Mucosa of gallbladder (tissue), 1 donor: ENCODE data around the gene NEK11. TPM values are rescaled to one million over a fixed set of nuclear protein-coding genes. Genes with fewer than 3 reads are reported as not detected.
"Not testable (repeated sequence)": the region's sequence is repeated elsewhere in the genome, so short reads cannot be mapped to it uniquely, and the experiment has no call there.

Experiments used
- DNase-seq: peaks from one replicate; pipeline ENCODE4 v3.0.0-alpha.2; 2020; ENCODE audit warnings: low spot score
- total RNA-seq: library from RNA; stranded (reverse); gene quantifications from one replicate; pipeline ENCODE4 v1.2.1, GENCODE V29; 2021
- donor health status: DM: no; HTN: no; CAD: no.

Gene NEK11
- total RNA-seq, 1 donor from 2014 or later = 10.9 TPM

DNA sequence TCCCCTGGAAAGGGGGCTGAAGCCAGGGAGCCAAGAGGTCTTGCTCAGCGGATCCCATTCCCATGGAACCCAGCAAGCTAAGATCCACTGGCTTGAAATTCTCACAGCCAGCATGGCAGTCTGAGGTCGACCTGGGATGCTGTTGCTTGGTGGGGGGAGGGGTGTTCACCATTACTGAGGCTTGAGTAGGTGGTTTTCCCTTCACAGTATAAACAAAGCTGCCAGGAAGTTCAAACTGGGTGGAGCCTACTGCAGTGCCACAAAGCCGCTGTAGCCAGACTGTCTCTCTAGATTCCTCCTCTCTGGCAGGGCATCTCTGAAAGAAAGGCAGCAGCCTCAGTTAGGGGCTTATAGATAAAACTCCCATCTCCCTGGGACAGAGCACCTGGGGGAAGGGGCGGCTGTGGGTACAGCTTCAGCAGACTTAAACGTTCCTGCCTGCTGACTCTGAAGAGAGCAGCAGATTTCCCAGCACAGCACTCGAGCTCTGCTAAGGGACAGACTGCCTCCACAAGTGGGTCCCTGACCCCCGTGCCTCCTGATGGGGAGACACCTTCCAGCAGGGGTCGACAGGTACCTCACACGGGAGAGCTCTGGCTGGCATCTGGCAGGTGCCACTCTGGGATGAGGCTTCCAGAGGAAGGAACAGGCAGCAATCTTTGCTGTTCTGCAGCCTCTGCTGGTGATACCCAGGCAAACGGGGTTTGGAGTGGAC is 15.8 kb downstream of the NEK11 start:
- DNase-seq = not testable (repeated sequence)

DNA sequence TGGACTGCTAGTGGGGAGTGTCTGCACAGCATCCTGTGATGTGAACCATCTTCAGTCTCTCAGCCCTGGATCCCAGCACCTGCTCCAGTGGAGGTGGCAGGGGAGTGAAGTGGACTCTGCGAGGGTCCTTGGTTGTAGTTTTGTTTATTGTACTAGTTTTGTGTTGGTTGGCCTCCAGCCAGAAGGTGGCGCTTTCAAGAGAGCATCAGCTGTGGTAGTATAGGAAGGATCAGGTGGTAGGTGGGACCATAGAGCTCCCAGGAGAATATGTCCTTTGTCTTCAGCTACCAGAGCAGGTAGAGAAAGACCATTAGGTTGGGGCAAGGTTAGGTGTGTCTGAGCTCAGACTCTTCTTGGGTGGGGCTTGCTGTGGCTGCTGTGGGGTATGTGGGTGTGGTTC is 20.9 kb downstream of the NEK11 start:
- DNase-seq = no peak

DNA sequence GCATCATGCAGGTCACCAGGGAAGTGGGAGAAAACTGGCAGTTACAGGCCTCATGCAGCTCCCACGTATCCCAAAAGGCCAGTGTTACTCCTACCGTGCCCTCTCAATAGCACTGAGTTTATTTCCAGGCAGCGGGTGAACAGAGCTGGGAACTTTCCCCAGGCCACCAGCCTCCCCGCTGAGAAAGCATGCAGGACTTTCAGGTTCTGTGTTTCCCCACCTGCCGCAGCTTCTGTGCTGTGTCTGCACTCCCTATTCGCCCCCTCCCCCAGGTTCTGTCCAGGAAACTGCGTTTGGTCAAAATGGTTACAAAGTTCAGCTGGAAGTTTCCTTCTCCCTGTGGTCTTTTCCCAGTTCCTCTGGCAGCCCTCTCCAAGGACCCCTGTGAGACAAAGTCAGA is 21.4 kb downstream of the NEK11 start:
- DNase-seq = no peak

DNA sequence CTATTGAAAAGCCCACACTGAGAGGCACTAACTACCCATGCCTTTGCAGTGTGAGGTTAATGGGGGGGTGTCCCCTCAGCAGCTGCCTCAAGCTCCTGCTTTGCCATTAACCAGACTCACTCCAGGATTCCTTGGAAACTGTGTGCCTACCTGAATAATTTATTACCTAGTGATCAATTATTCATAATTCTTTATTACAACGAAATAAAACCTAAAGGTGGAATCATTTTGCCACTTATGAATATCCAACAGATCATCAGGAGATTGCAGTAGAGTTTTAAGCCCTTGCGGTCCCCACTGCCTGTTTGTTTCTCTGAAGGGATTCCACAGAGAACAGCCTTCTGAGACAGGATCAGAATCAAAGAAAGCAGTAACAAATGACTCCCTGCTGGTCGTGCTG is 23.3 kb downstream of the NEK11 start:
- no peak for DNase-seq

DNA sequence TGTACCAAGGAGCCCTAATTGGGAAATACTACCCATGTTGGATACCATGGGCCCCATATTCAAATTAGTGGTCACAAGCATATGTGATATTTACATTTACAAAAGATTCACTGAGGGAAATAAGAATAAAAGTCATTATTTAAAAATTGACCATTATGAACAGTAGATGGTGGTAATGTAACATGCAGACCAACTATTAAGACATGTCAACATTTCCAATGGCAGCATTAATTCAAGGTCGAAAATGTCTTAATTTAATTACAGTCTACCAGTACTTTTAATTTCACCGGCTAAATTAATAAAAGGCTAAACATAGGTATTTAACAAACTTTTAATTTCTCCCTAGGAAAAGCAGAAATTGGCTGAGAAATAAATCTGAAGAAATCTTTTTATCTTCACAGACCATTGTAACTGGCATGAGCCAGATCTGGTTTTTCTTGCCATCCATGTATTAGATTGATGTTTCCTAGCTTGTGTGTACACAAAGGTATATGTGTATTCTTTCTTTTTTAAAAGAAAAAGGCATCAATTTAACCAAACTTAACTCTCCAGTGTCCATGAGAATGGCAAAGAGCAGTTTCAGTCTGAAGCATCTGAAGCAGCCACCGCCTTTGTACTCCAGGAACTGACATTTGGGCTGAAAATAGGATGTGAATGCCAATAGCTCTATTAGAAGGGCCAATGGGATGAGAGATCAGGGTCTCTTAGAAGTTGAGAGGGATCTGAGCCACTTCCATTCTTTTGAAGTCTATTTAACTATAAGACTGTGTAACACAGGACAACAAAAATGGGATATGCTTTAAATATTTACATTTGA is 26.6 kb downstream of the NEK11 start:
- DNase-seq = no peak

DNA sequence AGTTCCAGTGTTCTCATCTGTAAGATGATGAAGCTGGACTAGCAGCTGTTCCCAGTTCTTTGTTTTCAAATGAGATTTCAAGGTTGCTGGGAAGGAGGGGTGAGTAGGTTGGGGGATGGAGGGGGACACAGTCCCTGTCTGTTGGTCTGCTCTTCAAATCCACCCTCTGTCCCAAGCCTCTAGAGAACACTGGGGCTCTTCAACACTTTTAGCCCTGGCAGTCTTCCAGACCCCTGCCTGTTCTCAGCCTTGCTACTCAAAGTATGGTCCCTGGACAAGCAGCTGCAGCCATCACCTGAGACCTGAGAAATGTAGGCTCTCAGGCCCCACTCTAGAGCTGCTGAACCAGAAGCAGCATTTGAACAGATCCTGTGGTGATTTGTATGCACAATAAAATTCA is 41.3 kb downstream of the NEK11 start:
- no peak for DNase-seq

DNA sequence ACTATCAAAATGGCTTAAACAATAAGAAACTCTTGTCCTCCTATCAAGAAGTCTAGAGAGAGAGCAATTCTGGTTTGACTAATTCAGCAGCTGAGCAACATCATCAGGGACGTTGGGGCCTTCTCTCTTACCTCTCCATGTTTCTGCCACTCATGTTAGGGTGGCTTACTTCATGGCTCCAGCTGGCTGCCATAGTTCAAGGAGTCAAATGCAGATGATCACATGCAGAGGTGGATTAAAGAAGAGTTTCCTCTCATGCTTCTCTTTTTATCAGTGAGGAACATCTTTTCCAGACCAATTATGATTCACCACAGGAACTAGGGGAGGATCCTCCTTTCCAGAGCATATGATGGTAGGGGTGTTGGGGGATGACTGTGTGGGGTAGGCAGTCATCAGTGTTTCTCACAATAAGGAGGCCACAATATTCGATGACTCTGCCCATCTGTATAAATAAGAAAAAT is 45.5 kb downstream of the NEK11 start:
- DNase-seq = no peak

DNA sequence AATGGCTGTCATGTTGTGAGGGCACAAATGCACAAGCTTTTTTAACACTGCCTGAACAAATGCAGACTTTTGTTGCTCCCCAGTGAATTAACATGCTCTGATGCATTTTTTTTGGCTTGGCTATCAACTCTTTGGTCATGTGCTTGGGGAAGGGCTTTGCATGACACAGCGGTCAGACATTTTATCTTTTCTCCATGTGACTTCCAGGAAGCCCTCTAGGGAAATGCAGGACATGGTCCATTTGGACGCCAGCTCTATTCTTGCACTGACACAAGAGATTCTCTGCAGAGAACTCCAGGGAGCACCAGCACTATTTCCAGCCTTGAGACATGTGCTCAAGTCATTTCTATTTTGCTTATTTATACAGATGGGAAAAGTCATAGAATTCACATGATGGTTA is 46.2 kb downstream of the NEK11 start:
- DNase-seq = peak; percentile 14

DNA sequence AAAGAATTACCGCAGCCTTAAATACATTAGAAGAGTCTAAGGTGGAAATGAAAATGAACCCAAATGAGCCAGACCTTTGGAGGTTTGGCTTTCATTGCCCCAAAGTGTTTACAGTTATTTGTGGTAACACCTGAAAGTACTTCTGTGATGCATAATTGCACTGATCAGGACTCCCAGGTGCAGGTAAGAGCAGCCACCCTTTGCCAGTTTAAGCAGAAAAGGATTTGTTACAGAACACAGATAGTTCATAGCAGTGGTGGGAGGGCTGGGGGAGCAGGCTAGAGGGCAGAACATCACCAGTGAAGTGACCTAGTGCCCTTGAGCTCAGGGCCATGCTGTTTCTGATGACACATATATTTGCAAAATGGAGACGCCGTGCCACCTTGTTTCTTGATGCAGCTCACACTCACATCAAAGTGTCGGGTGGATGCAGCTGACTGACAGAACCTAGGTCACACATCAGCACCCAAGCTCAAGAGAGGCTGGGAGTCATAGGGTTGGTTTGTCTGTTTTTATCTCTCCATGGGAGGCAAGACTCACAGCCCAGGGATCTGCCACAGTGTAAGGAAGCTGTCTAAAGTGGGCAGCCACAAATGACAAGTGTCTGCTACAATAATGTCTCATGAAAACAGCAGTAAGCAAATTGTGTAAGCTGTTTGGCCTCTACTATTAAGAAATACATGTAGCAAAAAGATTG is 49.1 kb downstream of the NEK11 start:
- DNase-seq = no peak

DNA sequence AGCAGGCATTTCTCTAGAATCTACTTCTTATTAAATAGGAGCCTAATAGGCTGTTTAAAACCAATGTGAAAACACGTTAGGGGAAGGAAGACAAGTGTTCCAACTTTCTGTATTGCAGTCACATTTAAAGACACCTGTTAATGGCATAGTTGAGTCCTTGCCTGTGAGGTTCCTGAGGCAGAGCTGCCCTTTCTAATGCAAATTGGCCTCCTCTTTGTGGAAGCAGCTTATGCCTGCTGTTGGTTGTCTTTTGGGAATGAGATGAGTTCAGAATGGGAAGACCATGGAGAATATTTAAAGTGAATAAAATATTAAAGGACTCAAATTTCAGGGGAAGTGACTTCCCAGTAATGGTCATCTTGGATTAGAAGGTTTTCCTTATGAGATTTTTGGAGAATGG is 51.2 kb downstream of the NEK11 start:
- DNase-seq = no peak

DNA sequence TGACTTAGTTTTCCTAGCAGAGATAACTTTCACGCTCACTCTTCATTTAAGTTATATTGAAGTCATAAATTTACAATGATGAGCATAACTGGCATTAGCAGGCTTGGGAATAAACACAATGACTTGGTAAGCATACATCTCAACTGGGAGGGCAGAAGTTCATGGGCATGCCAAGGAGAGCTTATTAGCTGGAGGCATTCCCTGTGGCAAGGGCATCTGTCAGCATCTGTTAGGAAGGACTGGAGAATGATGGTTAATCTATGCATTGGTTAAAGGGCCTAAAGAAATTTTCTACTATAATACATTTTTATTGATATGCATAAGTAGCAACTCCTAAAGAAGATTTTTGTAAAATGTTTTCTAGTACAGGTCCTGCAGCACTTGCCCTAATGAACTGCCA is 52.4 kb downstream of the NEK11 start:
- DNase-seq = no peak

DNA sequence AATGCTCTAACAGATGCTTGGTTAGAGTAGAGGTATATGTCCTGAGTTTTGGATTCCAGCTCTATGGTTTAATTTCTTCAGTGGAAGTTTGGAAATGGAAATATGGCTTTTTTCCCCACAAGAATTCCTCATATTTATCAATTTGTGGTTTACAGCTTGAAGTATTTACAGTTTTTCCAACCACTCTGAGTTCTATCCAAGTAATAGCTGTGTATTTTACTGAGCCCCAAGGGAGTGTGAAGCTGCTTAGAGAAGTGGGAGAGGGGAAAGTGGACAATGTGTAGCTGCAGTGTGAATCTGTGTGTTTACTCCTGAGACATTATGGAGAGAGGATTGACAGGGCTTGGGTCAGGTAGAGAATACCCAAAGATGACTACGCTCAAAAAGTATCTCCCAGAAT is 54.5 kb downstream of the NEK11 start:
- no peak for DNase-seq

DNA sequence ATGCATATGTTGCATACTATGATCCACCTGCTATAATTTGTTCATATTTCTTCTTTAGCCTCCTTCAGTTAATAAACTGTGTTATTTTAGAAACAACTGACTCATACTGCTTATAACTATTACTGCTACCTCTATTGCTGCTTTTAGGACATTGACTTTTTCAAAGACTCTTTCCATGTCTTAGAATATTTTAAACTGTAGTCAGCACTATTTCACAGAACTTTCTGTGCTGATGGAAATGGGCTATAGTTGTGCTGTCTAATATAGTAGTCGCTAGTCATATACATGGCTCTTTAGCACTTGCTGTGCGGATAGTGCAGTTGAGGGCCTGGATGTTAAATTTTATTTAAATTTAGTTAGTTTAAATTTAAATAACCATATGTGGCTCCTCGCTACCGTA is 55.6 kb downstream of the NEK11 start:
- no peak for DNase-seq

DNA sequence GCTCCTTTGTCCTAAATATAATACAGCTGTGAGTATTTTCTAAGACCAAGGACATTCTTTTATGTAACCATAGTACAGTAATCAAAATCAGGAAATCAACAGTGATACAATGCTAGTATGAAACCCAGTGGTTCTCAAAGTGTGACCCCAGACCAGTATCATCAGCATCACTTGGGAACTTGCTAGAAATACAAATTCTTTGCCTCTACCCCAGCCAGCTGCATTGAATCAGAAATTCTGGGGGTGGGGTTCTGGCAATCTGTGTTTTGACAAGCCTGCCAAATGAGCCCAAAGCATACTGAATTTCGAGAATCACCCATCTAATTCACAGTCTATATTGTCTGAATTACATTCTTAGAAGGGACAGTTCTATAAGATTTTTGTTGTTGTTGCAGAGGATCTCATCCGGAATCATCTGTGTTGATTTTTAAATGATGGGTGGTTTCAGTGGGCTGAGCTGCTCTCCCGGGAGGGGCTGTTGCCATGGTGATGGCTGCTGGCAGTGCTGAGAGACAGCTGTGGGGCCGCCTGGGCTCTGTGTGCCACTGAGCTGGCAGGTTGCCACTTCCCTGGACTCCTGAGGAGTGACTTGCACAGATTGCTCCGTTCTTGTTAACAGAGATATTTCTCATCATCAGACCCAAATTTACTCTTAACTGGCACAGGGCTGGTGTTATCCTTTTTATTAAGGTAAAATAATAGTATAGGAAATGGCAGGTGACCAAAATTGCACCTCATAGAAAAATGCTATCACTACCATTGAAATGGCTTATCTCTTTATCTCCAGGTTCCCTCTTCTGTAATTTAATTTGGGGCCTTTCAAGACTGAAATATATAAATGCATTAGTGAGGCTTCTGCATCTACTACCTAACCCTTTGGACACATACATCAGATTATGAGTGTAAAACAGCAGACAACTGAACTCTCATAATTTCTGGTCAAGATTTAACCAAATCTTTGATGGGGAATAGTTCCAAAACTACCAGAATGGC is 56.5 kb downstream of the NEK11 start:
- peak; percentile 13 for DNase-seq

DNA sequence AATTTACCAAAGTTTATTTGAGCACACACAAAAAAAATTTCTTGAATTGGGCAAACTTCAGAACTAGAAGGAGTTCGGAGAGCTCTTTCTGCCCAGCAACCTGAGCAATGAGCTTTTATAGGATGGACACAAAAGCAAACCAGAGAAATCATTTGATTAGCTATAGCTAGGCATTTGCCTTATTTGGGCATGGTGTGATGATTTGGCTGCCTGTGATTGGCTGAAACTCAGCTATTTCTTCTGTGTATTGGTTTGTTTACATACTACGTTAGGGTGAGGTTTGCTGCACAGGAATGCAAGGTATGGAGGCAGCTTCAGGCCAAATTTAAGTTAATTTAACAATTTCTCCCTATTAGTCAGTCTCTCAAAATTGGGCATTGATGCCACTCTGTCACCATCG is 65.1 kb downstream of the NEK11 start:
- no peak for DNase-seq

DNA sequence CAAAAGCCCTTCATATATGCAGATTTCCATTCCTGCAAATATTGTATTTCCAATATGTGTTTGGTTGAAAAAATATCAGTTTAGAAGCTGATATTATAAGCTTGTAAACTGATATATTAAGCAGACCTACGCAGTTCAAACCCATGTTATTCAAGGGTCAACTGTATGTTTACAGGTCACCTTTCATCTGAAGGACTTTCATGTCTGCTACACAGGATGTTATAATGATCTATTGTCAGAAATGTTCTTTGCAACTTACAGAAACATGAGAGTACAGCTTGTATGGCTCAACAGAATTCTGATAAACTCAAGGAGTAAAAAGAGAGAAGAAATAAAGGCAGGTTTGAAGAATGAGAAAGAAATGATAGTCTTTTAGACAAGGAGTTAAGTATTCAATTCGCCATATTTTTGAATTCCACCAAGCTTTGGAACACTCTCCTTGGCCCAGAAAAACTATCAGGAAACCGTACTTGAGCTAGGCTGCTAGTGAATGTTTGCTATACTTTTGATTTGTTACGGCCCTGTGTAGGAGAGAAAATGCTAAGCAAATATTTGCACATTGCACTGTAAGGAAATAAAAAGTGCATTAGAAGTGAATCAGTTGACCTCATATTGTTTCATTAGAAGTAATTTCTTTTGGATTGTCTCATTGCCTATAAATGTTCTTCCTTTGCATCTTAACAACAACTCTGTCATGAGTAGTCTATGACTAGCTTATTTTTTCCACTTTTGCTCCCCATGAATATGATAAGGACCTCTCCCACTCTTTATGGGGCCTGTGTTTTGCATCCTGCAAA is 81.2 kb downstream of the NEK11 start:
- no peak for DNase-seq

DNA sequence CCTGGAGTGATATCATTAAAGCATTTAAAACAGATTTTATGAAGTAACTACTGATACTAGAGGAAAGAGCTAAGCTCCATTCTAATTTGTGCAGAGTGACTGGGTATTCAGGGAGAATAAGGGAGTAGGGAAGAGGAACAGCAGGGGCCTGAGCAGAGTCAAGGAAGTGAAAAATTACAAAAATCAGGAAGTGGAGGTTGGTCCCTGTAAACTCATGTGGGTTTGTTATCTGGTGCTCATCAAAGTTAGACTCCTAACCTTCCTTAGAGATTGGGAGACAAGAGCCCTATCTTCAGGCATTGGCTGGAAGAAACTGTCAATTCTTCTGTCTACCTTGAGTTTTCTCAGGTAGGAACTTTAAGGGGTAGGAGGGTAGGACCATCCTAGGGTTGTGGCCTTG is 82.5 kb downstream of the NEK11 start:
- DNase-seq = no peak

DNA sequence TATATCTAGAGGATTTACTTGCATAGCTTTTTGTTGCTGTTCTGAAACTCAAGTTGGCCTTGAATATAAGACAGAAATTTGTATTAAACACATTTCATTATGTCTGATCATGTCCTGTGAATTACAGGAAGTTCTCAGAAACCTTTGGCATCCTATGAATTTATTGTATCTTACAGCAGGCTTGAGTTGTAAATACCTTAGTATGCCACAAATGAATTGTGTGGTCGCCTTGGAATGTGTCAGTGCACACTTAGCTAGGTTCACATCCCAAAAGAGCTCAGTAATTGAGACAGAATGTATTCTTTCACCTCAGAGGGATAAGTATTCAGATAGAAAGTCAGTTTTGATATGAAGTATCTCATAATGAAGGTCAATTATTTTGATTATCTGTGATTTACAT is 83.4 kb downstream of the NEK11 start:
- DNase-seq = no peak

DNA sequence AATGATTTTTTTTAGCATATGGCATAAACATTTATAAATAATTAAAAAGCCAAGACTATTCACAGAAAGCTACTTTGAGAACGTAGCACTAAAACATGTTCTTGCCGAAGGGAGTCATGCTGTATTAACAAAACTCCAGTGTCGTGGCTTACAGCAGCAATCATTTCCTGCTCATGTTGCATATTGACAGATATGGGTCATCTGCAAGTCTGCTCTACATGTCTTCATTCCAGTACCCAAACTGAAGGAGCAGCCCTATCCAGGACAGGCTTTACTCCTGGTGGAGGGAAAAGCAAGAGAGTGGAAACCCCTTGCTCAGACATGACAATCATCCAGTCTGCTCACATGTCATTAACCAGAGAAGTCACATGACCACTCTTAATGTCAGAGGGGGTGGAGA is 87.6 kb downstream of the NEK11 start:
- DNase-seq = no peak

DNA sequence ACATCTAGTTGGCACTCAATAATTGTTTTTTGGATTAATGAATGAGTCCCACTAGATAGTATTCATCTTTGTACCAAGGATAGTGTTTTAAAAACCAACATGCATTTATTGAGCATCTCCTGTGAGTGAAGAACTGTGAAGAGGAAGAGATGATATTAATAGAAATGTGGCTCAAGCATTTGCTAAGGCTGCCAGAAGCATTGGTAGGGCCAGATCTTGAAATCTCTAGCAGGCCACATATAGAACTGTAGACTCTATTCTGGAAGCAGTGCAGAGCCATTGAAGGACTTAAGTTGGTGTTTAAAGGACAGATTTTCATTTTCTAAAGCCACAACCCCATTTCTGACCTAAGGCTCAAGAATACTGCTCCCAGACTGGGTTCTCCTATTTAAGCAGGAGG is 99.0 kb downstream of the NEK11 start:
- no peak for DNase-seq

DNA sequence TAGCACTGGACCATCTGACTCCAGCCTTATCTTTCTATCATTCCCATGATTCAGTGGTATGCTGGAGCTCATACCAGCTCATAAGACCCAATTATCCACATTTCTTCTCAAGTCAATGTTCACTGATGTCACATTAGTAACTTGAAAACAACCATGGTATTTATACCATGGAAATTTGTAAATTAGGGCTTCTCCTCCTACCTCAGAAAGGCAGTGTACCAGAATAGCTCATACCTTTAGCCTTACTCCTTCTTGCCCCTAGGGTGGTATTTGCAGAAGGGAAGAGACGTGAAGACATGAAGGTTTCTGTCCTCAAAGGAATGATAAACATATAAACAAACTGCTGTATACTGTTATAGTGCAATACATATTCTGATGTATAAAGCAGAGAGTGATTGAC is 114.2 kb downstream of the NEK11 start:
- DNase-seq = no peak
